GM19438 (cell line): ENCODE measurements around the gene ADGB.
"Not testable (repeated sequence)": the region's sequence is repeated elsewhere in the genome, so short reads cannot be mapped to it uniquely, and the experiment has no call there.

Experiments used
- ATAC-seq: cut with Tn5 transposase; IDR thresholded peaks from one replicate; pipeline ENCODE4 v1.9.1; 2021; ENCODE audit warnings: low read depth; ENCODE audit not compliant: unreplicated experiment

ADGB gene

GRCh38 chr6:146598772-146599405 lies at the start of gene ADGB:
Gene ADGB, plus strand, starts transcription at chr6:146598972. Its CDS starts 69 bp downstream, at chr6:146599041.
- peak; percentile 54 for ATAC-seq

- no peak for ATAC-seq
Observed at GRCh38 chr6:146550911-146551310, 47.9 kb upstream of the ADGB start.

GRCh38 chr6:146551545-146551944 lies 47.2 kb upstream of the ADGB start:
- no peak for ATAC-seq

- no peak for ATAC-seq
Observed at GRCh38 chr6:146553377-146554135, 45.2 kb upstream of the ADGB start.

GRCh38 chr6:146560607-146561006 lies 38.2 kb upstream of the ADGB start:
- ATAC-seq = no peak

- ATAC-seq = not testable (repeated sequence)
Observed at GRCh38 chr6:146566661-146567060, 32.1 kb upstream of the ADGB start.

- ATAC-seq = not testable (repeated sequence)
Observed at GRCh38 chr6:146568619-146569018, 30.2 kb upstream of the ADGB start.

GRCh38 chr6:146574211-146574610 lies 24.6 kb upstream of the ADGB start:
- ATAC-seq = no peak

GRCh38 chr6:146578054-146578453 lies 20.7 kb upstream of the ADGB start:
- ATAC-seq = no peak

- no peak for ATAC-seq
Observed at GRCh38 chr6:146581968-146582367, 16.8 kb upstream of the ADGB start.

GRCh38 chr6:146582857-146583256 lies 15.9 kb upstream of the ADGB start:
- no peak for ATAC-seq

GRCh38 chr6:146583966-146584365 lies 14.8 kb upstream of the ADGB start:
- ATAC-seq = no peak

- no peak for ATAC-seq
Observed at GRCh38 chr6:146587459-146587858, 11.3 kb upstream of the ADGB start.

- no peak for ATAC-seq
Observed at GRCh38 chr6:146590492-146590891, 8.3 kb upstream of the ADGB start.

GRCh38 chr6:146592451-146592850 lies 6.3 kb upstream of the ADGB start:
- ATAC-seq = no peak

GRCh38 chr6:146593986-146594385 lies 4.8 kb upstream of the ADGB start:
- no peak for ATAC-seq

GRCh38 chr6:146594495-146594894 lies 4.3 kb upstream of the ADGB start:
- no peak for ATAC-seq

- ATAC-seq = no peak
Observed at GRCh38 chr6:146595972-146596731, 2.6 kb upstream of the ADGB start.

- ATAC-seq = no peak
Observed at GRCh38 chr6:146601352-146601751, 2.6 kb downstream of the ADGB start.

- ATAC-seq = no peak
Observed at GRCh38 chr6:146602526-146602925, 3.8 kb downstream of the ADGB start.

- ATAC-seq = no peak
Observed at GRCh38 chr6:146613947-146614346, 15.2 kb downstream of the ADGB start.
